ENCODE results near the gene DDX41.

DDX41 gene

DNA sequence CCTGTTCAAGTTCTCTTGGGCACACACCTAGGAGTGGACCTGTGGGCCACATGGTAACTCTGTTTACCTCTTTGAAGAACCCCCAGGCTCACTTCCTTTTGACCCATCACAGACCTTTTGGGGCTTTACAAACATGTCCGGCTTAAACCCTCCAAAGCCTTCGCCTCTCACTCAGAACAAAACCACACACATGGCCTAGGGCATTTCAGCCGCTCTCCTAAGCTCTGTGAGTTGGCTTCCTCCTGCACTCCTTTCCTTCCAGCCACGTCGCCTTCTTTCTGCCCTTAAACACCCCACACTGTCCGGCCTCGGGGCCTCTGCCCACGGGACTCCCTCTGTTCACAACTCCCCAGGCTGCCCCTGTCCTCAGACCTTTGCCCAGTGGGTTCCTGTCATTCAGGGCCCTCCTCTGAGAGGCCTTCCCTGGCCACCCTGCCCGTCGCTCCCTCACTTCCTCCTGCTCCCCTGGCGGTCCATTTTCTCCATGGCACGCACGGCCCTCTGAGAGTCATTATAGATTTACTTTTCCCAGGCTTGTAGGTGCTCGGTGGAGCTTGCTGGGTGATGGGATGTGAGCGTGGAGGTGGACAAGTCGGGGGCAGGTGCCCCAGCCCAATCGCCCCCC, 9.1 kb downstream of the DDX41 start:
- TF ChIP-seq, protein P1, sequence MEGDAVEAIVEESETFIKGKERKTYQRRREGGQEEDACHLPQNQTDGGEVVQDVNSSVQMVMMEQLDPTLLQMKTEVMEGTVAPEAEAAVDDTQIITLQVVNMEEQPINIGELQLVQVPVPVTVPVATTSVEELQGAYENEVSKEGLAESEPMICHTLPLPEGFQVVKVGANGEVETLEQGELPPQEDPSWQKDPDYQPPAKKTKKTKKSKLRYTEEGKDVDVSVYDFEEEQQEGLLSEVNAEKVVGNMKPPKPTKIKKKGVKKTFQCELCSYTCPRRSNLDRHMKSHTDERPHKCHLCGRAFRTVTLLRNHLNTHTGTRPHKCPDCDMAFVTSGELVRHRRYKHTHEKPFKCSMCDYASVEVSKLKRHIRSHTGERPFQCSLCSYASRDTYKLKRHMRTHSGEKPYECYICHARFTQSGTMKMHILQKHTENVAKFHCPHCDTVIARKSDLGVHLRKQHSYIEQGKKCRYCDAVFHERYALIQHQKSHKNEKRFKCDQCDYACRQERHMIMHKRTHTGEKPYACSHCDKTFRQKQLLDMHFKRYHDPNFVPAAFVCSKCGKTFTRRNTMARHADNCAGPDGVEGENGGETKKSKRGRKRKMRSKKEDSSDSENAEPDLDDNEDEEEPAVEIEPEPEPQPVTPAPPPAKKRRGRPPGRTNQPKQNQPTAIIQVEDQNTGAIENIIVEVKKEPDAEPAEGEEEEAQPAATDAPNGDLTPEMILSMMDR (IDR thresholded peaks at IDR 0.05): peak; percentile 80
- H3K9me3 ChIP-seq: no peaks in the 10 kb centered on the region
- peaks cover 55 to 67% of the 10 kb centered on the region in 2 experiments for H3K4me1 ChIP-seq (ENCODE audit: control insufficient read depth in 1 of 2, insufficient read depth in 1 of 2, low read depth in 1 of 2, low read length in 1 of 2)
- H3K4me3 ChIP-seq (ENCODE audit: low read depth in 1 of 2, low read length in 1 of 2): peak overlapping the region; percentile 88 to 100
- no peaks in the 10 kb centered on the region for H3K27me3 ChIP-seq
- H3K36me3 ChIP-seq: peaks cover 65% of the 10 kb centered on the region
- peak overlapping the region; percentile 99 for H3K27ac ChIP-seq

DNA sequence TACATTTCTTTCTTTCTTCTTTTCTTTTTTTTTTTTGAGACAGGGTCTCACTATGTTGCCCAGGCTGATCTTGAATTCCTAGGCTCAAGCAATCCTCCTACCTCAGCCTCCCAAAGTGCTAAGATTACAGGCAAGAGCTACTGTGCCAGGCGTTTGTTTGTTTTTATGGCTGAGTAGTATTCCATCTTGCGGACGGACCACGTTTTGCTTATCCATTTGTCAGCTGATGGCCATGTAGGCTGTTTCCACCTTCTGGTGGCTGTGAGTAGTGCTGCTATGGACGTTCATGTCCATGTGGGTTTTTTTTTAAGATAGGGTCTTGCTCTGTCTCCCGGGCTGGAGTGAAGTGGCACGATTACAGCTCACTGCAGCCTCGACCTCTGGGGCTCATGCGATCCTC, 9.6 kb downstream of the DDX41 start:
- Histone ChIP-seq H3K4me1 (ENCODE audit: control insufficient read depth in 1 of 2, insufficient read depth in 1 of 2, low read depth in 1 of 2, low read length in 1 of 2) (peaks cover 53 to 66% of the 10 kb centered on the region in 2 experiments), H3K4me3 (ENCODE audit: low read depth in 1 of 2, low read length in 1 of 2) (peak overlapping the region; percentile 88 to 100), H3K9me3 (no peaks in the 10 kb centered on the region), H3K36me3 (peaks cover 65% of the 10 kb centered on the region), H3K27me3 (no peaks in the 10 kb centered on the region), H3K27ac (peak overlapping the region; percentile 99)
- TF ChIP-seq, protein P1 (IDR thresholded peaks at IDR 0.05): peak; percentile 55

DNA sequence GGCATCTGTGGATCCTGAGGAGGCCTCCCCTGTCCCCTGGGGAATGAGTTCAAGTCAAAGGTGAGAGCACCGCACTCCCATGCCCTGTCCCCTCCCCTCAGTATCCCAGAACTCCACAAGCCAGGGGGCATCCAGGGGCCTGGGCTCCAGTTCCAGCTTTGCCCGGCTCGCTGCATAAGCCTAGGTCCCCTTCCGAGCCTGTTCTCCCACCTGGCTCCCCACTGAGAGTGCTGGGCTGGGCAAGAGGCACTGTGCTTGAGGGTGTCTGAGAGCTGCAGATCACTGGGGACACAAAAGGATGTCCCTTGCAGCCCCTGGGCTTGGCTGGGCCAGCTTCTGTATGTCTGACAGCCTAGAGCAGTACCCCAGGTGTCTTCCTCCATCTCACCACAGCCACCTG, 11.7 kb downstream of the DDX41 start:
- TF ChIP-seq, protein P1 (IDR thresholded peaks at IDR 0.05): no peak
- Histone ChIP-seq H3K4me1 (ENCODE audit: control insufficient read depth in 1 of 2, insufficient read depth in 1 of 2, low read depth in 1 of 2, low read length in 1 of 2) (peaks cover 53 to 65% of the 10 kb centered on the region in 2 experiments), H3K36me3 (peaks cover 72% of the 10 kb centered on the region), H3K9me3 (no peaks in the 10 kb centered on the region), H3K4me3 (ENCODE audit: low read depth in 1 of 2, low read length in 1 of 2) (no peak overlapping the region), H3K27ac (peak overlapping the region; percentile 75), H3K27me3 (no peaks in the 10 kb centered on the region)

DNA sequence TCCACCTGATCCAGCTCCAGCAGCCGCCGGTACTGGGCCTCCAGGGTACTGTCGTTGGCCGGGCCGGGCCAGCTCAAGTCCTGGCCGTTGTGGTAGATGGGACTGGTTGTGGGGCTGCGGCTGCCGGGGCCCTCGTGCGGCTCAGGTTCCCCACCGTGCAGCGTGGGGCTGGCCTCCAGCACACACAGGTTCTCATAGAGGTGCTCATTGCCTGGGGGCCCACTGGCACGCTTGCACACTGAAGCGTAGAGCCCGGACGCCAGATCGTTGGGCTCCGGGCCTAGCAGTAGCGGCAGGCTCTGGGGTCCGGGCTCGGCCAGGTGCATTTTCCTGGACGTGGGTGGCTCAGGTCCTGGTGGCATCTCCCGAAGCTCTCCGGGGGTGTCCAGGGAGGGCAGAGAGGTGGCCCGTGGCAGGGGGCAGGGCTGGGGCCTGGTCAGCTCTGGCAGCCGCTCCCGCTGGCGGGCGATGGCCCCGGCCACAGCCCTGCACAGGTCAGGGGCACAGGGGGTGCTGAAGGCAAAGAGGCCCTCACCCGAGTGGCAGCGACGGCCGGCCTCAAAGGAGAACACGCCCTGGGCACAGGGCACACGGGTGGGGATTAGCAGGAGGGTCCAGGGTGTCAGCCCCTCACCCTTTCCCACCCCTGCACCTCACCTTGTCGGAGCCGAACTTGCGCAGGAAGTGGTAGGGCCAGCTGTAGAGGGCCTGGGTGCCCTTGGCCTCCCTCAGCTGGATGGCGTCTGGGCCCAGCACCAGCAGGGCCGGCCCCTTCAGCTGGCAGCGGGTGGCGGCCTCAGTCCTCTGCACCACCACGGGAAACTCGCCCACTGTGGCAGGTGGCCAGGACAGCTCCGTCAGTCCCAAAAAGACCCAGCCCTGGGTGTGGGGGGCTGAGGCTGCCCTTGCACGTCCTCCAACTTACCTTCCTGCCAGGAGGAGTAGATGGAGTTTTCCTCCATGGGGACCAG, 12.4 kb downstream of the DDX41 start:
- Histone ChIP-seq H3K27me3 (no peaks in the 10 kb centered on the region), H3K4me3 (ENCODE audit: low read depth in 1 of 2, low read length in 1 of 2) (no peak overlapping the region), H3K4me1 (ENCODE audit: control insufficient read depth in 1 of 2, insufficient read depth in 1 of 2, low read depth in 1 of 2, low read length in 1 of 2) (peaks cover 56 to 67% of the 10 kb centered on the region in 2 experiments), H3K36me3 (peaks cover 72% of the 10 kb centered on the region), H3K9me3 (no peaks in the 10 kb centered on the region), H3K27ac (peak overlapping the region; percentile 75)
- TF ChIP-seq, protein P1 (IDR thresholded peaks at IDR 0.05): no peak

DNA sequence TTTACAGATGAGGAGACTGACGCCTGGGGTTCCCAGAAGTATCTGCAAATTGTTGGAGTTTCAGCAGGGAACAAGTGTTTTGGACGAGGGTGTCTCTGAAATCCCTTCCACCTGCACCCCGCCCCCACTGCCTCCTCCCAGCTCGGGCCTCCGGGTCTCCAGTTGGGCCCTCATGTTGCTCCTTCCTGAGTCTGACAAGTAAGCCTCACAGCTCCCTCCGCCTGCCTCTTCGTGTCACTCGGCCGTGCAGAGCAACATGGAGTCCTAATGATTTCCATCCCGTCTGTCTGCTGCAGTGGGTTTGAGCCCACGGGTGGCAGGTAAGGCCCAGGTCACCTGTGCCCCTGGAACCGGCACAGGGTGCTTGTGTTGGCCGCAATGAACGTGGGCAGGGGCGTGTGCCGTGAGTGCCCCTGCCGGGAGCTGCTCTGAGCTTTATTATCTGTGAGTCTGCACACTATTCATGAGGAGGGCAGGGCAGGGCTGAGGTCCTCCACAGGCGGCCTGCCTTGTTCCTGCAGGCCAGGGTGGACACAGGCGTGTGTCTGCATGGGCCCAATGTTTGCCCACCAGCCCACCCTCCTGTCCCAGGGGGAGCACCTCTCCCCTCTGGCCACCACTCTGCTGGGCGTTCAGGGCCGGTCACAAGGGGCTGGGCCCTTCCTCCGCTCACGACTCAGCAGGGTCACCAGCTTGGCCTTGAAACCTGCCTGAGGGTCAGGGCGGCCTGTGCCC, 13.2 kb downstream of the DDX41 start:
- TF ChIP-seq, protein P1 (IDR thresholded peaks at IDR 0.05): no peak
- H3K9me3 ChIP-seq: no peaks in the 10 kb centered on the region
- peak overlapping the region; percentile 75 for H3K27ac ChIP-seq
- no peak overlapping the region for H3K4me3 ChIP-seq (ENCODE audit: low read depth in 1 of 2, low read length in 1 of 2)
- peaks cover 61 to 62% of the 10 kb centered on the region in 2 experiments for H3K4me1 ChIP-seq (ENCODE audit: control insufficient read depth in 1 of 2, insufficient read depth in 1 of 2, low read depth in 1 of 2, low read length in 1 of 2)
- H3K27me3 ChIP-seq: no peaks in the 10 kb centered on the region
- H3K36me3 ChIP-seq: peaks cover 72% of the 10 kb centered on the region

Data from neutrophil (primary cell).